Testis (tissue), 3 donors: Measurements from ENCODE around the gene STX16. TPM values are rescaled to one million over a fixed set of nuclear protein-coding genes. Genes with fewer than 3 reads are reported as not detected.

Source experiments
- DNase-seq: peaks from one replicate; pipeline ENCODE4 v3.0.0-alpha.2; 2019
- H3K27ac ChIP-seq, 2 donors: fragments of 200-600 bp; sonication (generic); one replicate each; pipeline ENCODE4 v1.5.1; 2019
- H3K27me3 ChIP-seq: fragments of 200-600 bp; sonication (generic); one replicate; pipeline ENCODE4 v1.5.1; 2019
- H3K36me3 ChIP-seq: fragments of 200-600 bp; sonication (generic); one replicate; pipeline ENCODE4 v1.5.1; 2017; ENCODE audit warnings: low read depth; ENCODE audit errors: missing control alignments
- H3K4me1 ChIP-seq: fragments of 200-600 bp; sonication (generic); one replicate; pipeline ENCODE4 v1.5.1; 2019
- H3K4me3 ChIP-seq, 2 donors: fragments of 200-600 bp; sonication (generic); one replicate each; pipeline ENCODE4 v1.5.1; 2017 to 2019
- H3K9me3 ChIP-seq: fragments of 200-600 bp; sonication (generic); one replicate; pipeline ENCODE4 v1.5.1; 2017
- POLR2A ChIP-seq: fragments of 450-650 bp; IDR thresholded peaks from one replicate; pipeline ENCODE4 v1.6.1; 2017; ENCODE audit warnings: antibody characterized with exemption, mild to moderate bottlenecking, moderate library complexity
- whole genome bisulfite sequencing, 2 donors: methylation state at CpG; one replicate each; pipeline ENCODE4 v1.1.5; 2018; 5-methylcytosine and 5-hydroxymethylcytosine counted together
- intact Hi-C: fragments of 100-400 bp; cut with DNase I; formaldehyde crosslinking; loops from one replicate; pipeline ENCODE4 v1.15.1; 2023; ENCODE audit warnings: low total_unique reads
- polyA plus RNA-seq: library from polyadenylated mRNA; stranded (reverse); fragments of 350-450 nt; fragmentation: Illumina TruSeq; extraction: RNeasy Lipid Tissue Mini Kit (QIAGEN cat#74804); gene quantifications from one replicate; pipeline ENCODE4 v1.2.3, GENCODE V29; 2014; ENCODE audit warnings: low read depth, low replicate concordance; ENCODE audit not compliant: insufficient read depth
- total RNA-seq, 2 donors: library from RNA; depleted of rRNA; stranded (reverse); fragments of >200 nt; gene quantifications; one replicate each; pipeline ENCODE4 v1.2.3, GENCODE V29; 2016
- TF ChIP-seq, protein P1 (sequence below), 3 experiments: fragments of 450-650 bp in 2 of 3; fragments of 200-600 bp in 1 of 3; sonication (generic) in 1 of 3; IDR thresholded peaks; one replicate each; pipeline ENCODE4 v1.5.1; 2016 to 2019; ENCODE audit warnings: antibody characterized with exemption in 3 of 3, mild to moderate bottlenecking in 2 of 3, moderate library complexity in 1 of 3

The STX16 gene
- total and polyA plus RNA-seq, 3 donors from 2014 or later, result 79.3 to 124 (median 107) TPM

GRCh38 chr20:58713801-58714339 lies 62.8 kb downstream of the STX16 start:
- Histone ChIP-seq H3K4me3 (no peak overlapping the region), H3K36me3 (no peaks in the 10 kb centered on the region), H3K27me3 (no peaks in the 10 kb centered on the region), H3K9me3 (no peaks in the 10 kb centered on the region), H3K4me1 (no peaks in the 10 kb centered on the region), H3K27ac (no peak overlapping the region)
- 90 to 98% methylated on average over 13 to 24 of the region's 24 CpGs for WGBS, 2 donors
- peak; percentile 10 for DNase-seq
- TF ChIP-seq POLR2A, result no peak
- TF ChIP-seq, protein P1, sequence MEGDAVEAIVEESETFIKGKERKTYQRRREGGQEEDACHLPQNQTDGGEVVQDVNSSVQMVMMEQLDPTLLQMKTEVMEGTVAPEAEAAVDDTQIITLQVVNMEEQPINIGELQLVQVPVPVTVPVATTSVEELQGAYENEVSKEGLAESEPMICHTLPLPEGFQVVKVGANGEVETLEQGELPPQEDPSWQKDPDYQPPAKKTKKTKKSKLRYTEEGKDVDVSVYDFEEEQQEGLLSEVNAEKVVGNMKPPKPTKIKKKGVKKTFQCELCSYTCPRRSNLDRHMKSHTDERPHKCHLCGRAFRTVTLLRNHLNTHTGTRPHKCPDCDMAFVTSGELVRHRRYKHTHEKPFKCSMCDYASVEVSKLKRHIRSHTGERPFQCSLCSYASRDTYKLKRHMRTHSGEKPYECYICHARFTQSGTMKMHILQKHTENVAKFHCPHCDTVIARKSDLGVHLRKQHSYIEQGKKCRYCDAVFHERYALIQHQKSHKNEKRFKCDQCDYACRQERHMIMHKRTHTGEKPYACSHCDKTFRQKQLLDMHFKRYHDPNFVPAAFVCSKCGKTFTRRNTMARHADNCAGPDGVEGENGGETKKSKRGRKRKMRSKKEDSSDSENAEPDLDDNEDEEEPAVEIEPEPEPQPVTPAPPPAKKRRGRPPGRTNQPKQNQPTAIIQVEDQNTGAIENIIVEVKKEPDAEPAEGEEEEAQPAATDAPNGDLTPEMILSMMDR (IDR thresholded peaks at IDR 0.05), result no peak
- intact Hi-C loops, result no loop called here

DNA sequence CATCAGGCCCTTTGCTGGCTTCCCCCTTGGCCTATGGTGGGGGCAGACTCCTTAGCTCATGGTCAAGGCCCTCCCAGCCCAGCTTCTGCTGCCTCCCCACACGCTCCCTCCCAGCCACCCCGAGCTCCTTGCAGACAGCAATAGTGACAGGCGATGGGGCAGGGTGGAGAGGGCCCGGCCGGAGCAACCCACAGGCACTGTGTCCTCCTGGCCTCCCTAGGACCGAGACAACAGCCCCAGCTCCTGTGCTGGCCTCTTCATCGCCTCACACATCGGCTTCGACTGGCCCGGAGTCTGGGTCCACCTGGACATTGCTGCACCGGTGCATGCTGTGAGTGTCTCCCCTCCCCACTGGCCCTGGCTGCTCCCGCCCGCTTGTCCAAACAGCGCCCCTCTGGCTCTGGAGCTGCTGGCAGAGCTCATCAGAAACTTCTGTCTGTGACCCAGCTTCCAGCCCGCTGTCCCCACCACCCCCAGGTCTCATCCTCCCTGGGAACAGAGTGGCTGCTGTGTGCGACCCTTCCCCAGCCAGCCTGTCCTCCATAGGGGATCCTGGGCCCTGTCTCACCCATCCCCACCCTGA lies 63.3 kb downstream of the STX16 start:
- intact Hi-C loops, result no loop called here
- H3K36me3 ChIP-seq, result no peaks in the 10 kb centered on the region
- peak; percentile 11 for DNase-seq
- H3K4me3 ChIP-seq, result no peak overlapping the region
- H3K9me3 ChIP-seq, result no peaks in the 10 kb centered on the region
- TF ChIP-seq, protein P1 (IDR thresholded peaks at IDR 0.05), result no peak
- no peak for TF ChIP-seq POLR2A
- WGBS, 2 donors, result 92% methylated on average over 15 of the region's 16 CpGs; no CpG with 5 or more reads in 1 of the 2 donors
- H3K27ac ChIP-seq, result no peak overlapping the region
- H3K4me1 ChIP-seq, result no peaks in the 10 kb centered on the region
- H3K27me3 ChIP-seq, result no peaks in the 10 kb centered on the region

- H3K9me3 ChIP-seq, result no peaks in the 10 kb centered on the region
- DNase-seq, result no peak
- TF ChIP-seq, protein P1 (IDR thresholded peaks at IDR 0.05), result no peak
- no peak for TF ChIP-seq POLR2A
- WGBS, 2 donors, result 87 to 90% methylated on average over 10 to 14 of the region's 14 CpGs
- no peaks in the 10 kb centered on the region for H3K36me3 ChIP-seq
- H3K4me1 ChIP-seq, result no peaks in the 10 kb centered on the region
- no peak overlapping the region for H3K27ac ChIP-seq
- no peaks in the 10 kb centered on the region for H3K27me3 ChIP-seq
- no peak overlapping the region for H3K4me3 ChIP-seq
- intact Hi-C loops, result no loop called here
These were observed 63.9 kb downstream of the STX16 start for GRCh38 chr20:58714923-58715351.

DNA sequence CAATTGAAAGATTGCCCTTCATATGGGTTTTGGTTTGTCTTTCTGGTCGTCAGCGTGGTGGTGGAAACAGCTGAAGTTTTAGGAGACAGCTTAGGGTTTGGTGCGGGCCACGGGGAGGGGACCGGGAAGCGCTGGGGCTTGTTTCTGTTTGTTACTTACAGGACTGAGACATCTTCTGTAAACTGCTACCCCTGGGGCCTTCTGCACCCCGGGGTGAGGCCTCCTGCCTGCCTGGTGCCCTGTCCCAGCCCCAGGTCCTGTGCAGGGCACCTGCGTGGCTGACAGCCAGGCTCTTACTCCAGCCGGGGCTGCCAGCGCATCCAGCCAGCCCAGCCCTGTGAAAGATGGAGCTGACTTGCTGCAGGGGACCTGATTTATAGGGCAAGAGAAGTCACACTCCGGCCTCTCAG lies 64.3 kb downstream of the STX16 start:
- no peaks in the 10 kb centered on the region for H3K27me3 ChIP-seq
- no peaks in the 10 kb centered on the region for H3K9me3 ChIP-seq
- no peaks in the 10 kb centered on the region for H3K36me3 ChIP-seq
- H3K4me1 ChIP-seq, result no peaks in the 10 kb centered on the region
- no peak for TF ChIP-seq POLR2A
- TF ChIP-seq, protein P1 (IDR thresholded peaks at IDR 0.05), result no peak
- no peak for DNase-seq
- intact Hi-C loops, result no loop called here
- WGBS, 2 donors, result 88 to 89% methylated on average over 9 to 11 of the region's 11 CpGs
- H3K4me3 ChIP-seq, result no peak overlapping the region
- H3K27ac ChIP-seq, result no peak overlapping the region
